ENCODE results near the gene TRPV6. TPM values are rescaled to one million over a fixed set of nuclear protein-coding genes. Genes with fewer than 3 reads are reported as not detected.

Gene TRPV6
- total and polyA plus RNA-seq, 2 donors (not counting 1 experiment from before 2014, with no cell fraction given), result not detected

- H2AFZ ChIP-seq (ENCODE audit: low read length), result no peak overlapping the region
- no peaks in the 10 kb centered on the region for H3K79me2 ChIP-seq (ENCODE audit: control insufficient read depth, insufficient read depth, low read length)
- TF ChIP-seq, protein P1, sequence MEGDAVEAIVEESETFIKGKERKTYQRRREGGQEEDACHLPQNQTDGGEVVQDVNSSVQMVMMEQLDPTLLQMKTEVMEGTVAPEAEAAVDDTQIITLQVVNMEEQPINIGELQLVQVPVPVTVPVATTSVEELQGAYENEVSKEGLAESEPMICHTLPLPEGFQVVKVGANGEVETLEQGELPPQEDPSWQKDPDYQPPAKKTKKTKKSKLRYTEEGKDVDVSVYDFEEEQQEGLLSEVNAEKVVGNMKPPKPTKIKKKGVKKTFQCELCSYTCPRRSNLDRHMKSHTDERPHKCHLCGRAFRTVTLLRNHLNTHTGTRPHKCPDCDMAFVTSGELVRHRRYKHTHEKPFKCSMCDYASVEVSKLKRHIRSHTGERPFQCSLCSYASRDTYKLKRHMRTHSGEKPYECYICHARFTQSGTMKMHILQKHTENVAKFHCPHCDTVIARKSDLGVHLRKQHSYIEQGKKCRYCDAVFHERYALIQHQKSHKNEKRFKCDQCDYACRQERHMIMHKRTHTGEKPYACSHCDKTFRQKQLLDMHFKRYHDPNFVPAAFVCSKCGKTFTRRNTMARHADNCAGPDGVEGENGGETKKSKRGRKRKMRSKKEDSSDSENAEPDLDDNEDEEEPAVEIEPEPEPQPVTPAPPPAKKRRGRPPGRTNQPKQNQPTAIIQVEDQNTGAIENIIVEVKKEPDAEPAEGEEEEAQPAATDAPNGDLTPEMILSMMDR (conservative IDR thresholded peaks at IDR 0.05 in 1 of 2, IDR thresholded peaks at IDR 0.05 in 1 of 2; ENCODE audit: low read depth in 1 of 2, low read length in 2 of 2), result no peak
- TF ChIP-seq EZH2 (IDR thresholded peaks at IDR 0.05; ENCODE audit: low read length, missing control alignments), result no peak
- no peak overlapping the region for H3K9ac ChIP-seq (ENCODE audit: insufficient read depth, low read length)
- H3K27me3 ChIP-seq (ENCODE audit: control insufficient read depth, insufficient read depth, low read length), result no peaks in the 10 kb centered on the region
- no peak overlapping the region for H3K27ac ChIP-seq (ENCODE audit: insufficient read depth, low read length)
- no peak overlapping the region for H3K4me2 ChIP-seq (ENCODE audit: extremely low read depth, insufficient read depth, low read length)
- H3K36me3 ChIP-seq (ENCODE audit: control insufficient read depth, insufficient read depth, low read length), result no peaks in the 10 kb centered on the region
- H3K4me3 ChIP-seq (replicated peaks in 1 of 4; ENCODE audit: control extremely low read depth in 1 of 4, insufficient read depth in 1 of 4, low read depth in 3 of 4, low read length in 4 of 4), result no peak overlapping the region
- no peak for DNase-seq (ENCODE audit: low read depth in 2 of 2)
- no peaks in the 10 kb centered on the region for H3K4me1 ChIP-seq (ENCODE audit: control insufficient read depth, extremely low read depth, insufficient read depth, low read length)
- no peaks in the 10 kb centered on the region for H3K9me3 ChIP-seq (ENCODE audit: control insufficient read depth, insufficient read depth, low read depth, low read length)
- no peaks in the 10 kb centered on the region for H4K20me1 ChIP-seq (ENCODE audit: control insufficient read depth, extremely low read depth, insufficient read depth, low read length)
These were observed 6.5 kb downstream of the TRPV6 start for GRCh38 chr7:142879060-142879459.

DNA sequence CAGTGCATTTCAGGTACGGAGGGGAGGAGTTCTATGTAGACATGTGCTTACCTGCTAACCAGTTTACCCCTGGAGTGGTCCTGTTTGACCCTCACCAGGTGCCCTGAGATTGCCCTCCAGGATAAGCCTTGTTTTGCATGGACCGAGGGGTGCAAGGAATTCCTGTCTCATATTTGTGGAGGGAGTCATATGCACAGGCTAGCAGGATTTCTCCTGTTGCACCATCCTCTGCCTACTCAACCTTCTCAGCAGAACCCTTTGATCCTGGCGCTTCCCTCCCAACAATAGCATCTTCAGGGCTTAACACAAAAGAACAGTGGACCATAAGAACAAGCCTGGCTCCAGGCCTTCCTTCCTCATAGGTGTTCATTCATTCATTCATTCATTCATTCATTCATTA lies 7.2 kb downstream of the TRPV6 start:
- Histone ChIP-seq H3K27me3 (ENCODE audit: control insufficient read depth, insufficient read depth, low read length) (no peaks in the 10 kb centered on the region), H3K9me3 (ENCODE audit: control insufficient read depth, insufficient read depth, low read depth, low read length) (no peaks in the 10 kb centered on the region), H3K79me2 (ENCODE audit: control insufficient read depth, insufficient read depth, low read length) (no peaks in the 10 kb centered on the region), H2AFZ (ENCODE audit: low read length) (no peak overlapping the region), H3K27ac (ENCODE audit: insufficient read depth, low read length) (no peak overlapping the region), H3K4me1 (ENCODE audit: control insufficient read depth, extremely low read depth, insufficient read depth, low read length) (no peaks in the 10 kb centered on the region), H3K9ac (ENCODE audit: insufficient read depth, low read length) (no peak overlapping the region), H3K36me3 (ENCODE audit: control insufficient read depth, insufficient read depth, low read length) (no peaks in the 10 kb centered on the region), H3K4me2 (ENCODE audit: extremely low read depth, insufficient read depth, low read length) (no peak overlapping the region), H4K20me1 (ENCODE audit: control insufficient read depth, extremely low read depth, insufficient read depth, low read length) (no peaks in the 10 kb centered on the region), H3K4me3 (replicated peaks in 1 of 4; ENCODE audit: control extremely low read depth in 1 of 4, insufficient read depth in 1 of 4, low read depth in 3 of 4, low read length in 4 of 4) (no peak overlapping the region)
- TF ChIP-seq, protein P1 (conservative IDR thresholded peaks at IDR 0.05 in 1 of 2, IDR thresholded peaks at IDR 0.05 in 1 of 2; ENCODE audit: low read depth in 1 of 2, low read length in 2 of 2), result no peak
- no peak for TF ChIP-seq EZH2 (IDR thresholded peaks at IDR 0.05; ENCODE audit: low read length, missing control alignments)
- no peak for DNase-seq (ENCODE audit: low read depth in 2 of 2)

- H3K27ac ChIP-seq (ENCODE audit: insufficient read depth, low read length), result no peak overlapping the region
- no peaks in the 10 kb centered on the region for H4K20me1 ChIP-seq (ENCODE audit: control insufficient read depth, extremely low read depth, insufficient read depth, low read length)
- no peaks in the 10 kb centered on the region for H3K79me2 ChIP-seq (ENCODE audit: control insufficient read depth, insufficient read depth, low read length)
- H3K36me3 ChIP-seq (ENCODE audit: control insufficient read depth, insufficient read depth, low read length), result no peaks in the 10 kb centered on the region
- H3K9ac ChIP-seq (ENCODE audit: insufficient read depth, low read length), result no peak overlapping the region
- no peak for DNase-seq (ENCODE audit: low read depth in 2 of 2)
- no peaks in the 10 kb centered on the region for H3K9me3 ChIP-seq (ENCODE audit: control insufficient read depth, insufficient read depth, low read depth, low read length)
- H3K27me3 ChIP-seq (ENCODE audit: control insufficient read depth, insufficient read depth, low read length), result no peaks in the 10 kb centered on the region
- no peak overlapping the region for H3K4me3 ChIP-seq (replicated peaks in 1 of 4; ENCODE audit: control extremely low read depth in 1 of 4, insufficient read depth in 1 of 4, low read depth in 3 of 4, low read length in 4 of 4)
- H3K4me1 ChIP-seq (ENCODE audit: control insufficient read depth, extremely low read depth, insufficient read depth, low read length), result no peaks in the 10 kb centered on the region
- no peak for TF ChIP-seq EZH2 (IDR thresholded peaks at IDR 0.05; ENCODE audit: low read length, missing control alignments)
- TF ChIP-seq, protein P1 (conservative IDR thresholded peaks at IDR 0.05 in 1 of 2, IDR thresholded peaks at IDR 0.05 in 1 of 2; ENCODE audit: low read depth in 1 of 2, low read length in 2 of 2), result no peak
- H3K4me2 ChIP-seq (ENCODE audit: extremely low read depth, insufficient read depth, low read length), result no peak overlapping the region
- H2AFZ ChIP-seq (ENCODE audit: low read length), result no peak overlapping the region
These were observed 8.3 kb downstream of the TRPV6 start for GRCh38 chr7:142876991-142877910.

Measured in fibroblast of lung (primary cell).